ENCODE results near the gene SPINK4.

Gene SPINK4

DNA sequence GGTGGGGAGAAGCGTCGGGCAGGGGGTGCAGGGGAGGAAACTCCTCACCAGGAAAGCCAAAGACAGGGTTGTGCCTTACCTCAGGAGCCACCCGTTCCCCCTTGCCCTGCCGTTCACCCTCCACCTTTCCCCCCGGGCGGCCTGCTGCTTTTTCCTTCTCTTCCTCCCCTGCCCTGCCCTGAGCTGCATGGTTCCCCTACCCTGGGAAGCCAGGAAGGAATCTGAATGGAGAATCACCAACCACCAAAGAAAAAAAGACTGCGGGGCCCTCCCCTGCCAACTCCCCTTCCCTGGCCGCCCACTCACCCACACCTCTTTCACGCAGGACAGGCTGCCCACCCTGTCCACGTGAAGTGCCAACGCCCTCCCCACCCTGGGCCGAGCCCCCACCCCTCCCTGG lies 49.5 kb downstream of the SPINK4 start:
- TF ChIP-seq PAX5 (IDR thresholded peaks at IDR 0.05; ENCODE audit: insufficient read depth, low read length, severe bottlenecking), result no peak
- FAIRE-seq (peak; percentile 26), DNase-seq (ENCODE audit: insufficient read length, low spot score) (no peak)

DNA sequence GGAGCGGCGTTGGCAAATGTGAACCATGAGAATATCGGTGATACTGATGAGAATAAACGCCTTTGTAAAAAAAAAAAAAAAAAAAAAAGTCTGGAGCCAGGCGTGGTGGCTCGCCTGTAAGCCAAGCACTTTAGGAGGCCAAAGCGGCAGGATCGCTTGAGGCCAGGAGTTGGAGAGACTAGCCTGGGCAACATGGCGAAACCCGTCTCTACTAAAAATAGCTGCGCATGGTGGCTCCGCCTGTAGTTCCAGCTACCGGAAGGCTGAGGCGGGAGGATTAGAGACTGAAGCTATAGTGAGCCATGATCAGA lies 49.9 kb downstream of the SPINK4 start:
- TF ChIP-seq TAF1 (IDR thresholded peaks at IDR 0.05; ENCODE audit: low read depth, low read length) (peak; percentile 70; the same call in 1 of the 2 replicates), POU2F2 (IDR thresholded peaks at IDR 0.05; ENCODE audit: low read depth, low read length) (no peak)
- no peak for DNase-seq (ENCODE audit: insufficient read length, low spot score)
- FAIRE-seq, result no peak

DNA sequence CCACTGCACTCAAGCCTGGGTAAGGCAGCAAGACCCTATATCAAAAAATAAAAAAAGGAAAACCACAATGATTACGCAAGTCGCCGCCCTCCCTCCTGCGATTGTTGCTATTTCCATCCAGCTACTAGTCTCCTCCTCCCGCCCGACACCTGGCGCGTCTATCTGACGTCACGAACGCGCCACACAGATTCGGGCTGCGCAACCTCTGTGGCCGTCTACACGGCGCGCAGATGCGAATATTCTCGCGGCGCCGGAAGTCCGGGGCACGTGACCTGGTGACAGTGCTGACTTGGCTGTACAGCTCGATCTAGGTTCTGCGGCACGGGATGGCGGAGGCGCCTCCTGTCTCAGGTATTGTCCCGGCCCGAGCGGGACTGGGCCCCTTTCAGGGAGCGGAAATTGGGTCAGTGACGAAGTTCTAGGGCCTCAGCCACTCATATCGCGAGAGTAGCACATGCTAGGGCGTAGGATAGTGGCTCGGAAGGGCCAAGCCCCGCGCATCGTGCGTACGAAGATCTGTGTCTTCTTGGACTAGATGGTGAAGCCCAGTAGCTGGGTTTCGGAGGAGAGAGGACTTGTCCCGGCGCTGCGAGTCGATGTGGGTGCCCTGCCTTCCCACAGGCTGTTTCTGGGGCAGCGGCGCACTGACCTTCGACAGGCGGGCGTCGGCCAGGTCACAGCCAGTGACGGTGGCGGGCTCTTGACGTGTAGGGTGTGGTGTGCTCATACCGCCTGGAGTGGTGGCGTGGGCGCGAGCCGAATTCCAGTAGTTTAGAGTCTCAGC lies 50.5 kb downstream of the SPINK4 start, which contains the start of gene NFX1:
Gene NFX1 (plus strand): TSS at position 270 of the 784 bp plus-strand sequence. CDS start 57 bp downstream, at position 327.
- DNase-seq (ENCODE audit: insufficient read length, low spot score), result peak; percentile 87
- TF ChIP-seq POU2F2 (IDR thresholded peaks at IDR 0.05; ENCODE audit: low read depth, low read length) (peak; percentile 68; the same call in 1 of the 2 replicates), TAF1 (IDR thresholded peaks at IDR 0.05; ENCODE audit: low read depth, low read length) (no peak; the same call in 1 of the 2 replicates), POLR2A (IDR thresholded peaks at IDR 0.05; ENCODE audit: low read depth, low read length) (peak; percentile 85), POLR2AphosphoS5 (IDR thresholded peaks at IDR 0.05; ENCODE audit: low read depth, low read length) (peak; percentile 92), PAX5 (IDR thresholded peaks at IDR 0.05; ENCODE audit: insufficient read depth, low read length, severe bottlenecking) (no peak), SPI1 (IDR thresholded peaks at IDR 0.05; ENCODE audit: low read depth, low read length) (no peak)
- peak; percentile 100 for FAIRE-seq

DNA sequence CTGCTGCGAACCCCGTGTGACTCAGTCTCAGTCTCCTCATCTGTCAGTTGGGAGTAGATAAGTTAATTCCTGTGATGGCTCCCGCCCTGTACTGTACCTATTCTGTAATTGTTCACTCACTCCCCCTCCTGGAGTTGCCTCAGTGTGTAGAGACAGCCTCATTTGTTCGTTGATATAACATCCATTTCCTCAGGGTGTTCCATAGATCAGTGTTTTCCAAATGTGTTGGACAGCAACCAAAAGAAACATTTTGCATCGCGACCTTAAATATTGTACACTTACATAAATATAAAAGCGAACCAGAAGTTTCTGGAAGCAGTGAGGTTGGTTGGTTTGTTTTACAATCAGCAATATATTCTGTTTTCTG lies 51.0 kb downstream of the SPINK4 start:
- TF ChIP-seq PAX5 (IDR thresholded peaks at IDR 0.05; ENCODE audit: insufficient read depth, low read length, severe bottlenecking) (no peak), TAF1 (IDR thresholded peaks at IDR 0.05; ENCODE audit: low read depth, low read length) (no peak), POLR2AphosphoS5 (IDR thresholded peaks at IDR 0.05; ENCODE audit: low read depth, low read length) (no peak), SPI1 (IDR thresholded peaks at IDR 0.05; ENCODE audit: low read depth, low read length) (no peak)
- FAIRE-seq (peak; percentile 58), DNase-seq (ENCODE audit: insufficient read length, low spot score) (no peak)

DNA sequence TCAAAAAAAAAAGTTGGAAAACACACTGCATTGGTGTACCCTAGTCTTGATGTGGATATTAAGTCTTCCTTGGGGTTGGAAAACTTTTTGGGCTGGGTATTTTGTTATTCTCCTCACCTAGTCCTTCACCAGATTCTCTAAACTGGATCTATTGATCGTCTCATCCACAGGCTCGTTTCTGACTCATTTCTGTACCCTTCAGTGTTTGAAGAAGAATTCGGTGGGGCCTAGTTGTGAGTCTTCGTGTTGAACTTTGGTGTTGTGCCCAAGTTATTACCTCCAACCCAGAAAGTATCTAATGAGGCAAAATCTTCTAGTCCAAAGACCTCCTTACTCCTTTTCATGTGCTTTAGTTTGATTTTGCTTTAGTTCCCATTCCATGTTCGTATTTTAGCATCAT lies 51.9 kb downstream of the SPINK4 start:
- no peak for FAIRE-seq
- TF ChIP-seq SPI1 (IDR thresholded peaks at IDR 0.05; ENCODE audit: low read depth, low read length) (no peak), TAF1 (IDR thresholded peaks at IDR 0.05; ENCODE audit: low read depth, low read length) (no peak), POLR2AphosphoS5 (IDR thresholded peaks at IDR 0.05; ENCODE audit: low read depth, low read length) (no peak), PAX5 (IDR thresholded peaks at IDR 0.05; ENCODE audit: insufficient read depth, low read length, severe bottlenecking) (no peak), POU2F2 (IDR thresholded peaks at IDR 0.05; ENCODE audit: low read depth, low read length) (no peak), POLR2A (IDR thresholded peaks at IDR 0.05; ENCODE audit: low read depth, low read length) (no peak)
- DNase-seq (ENCODE audit: insufficient read length, low spot score), result no peak

DNA sequence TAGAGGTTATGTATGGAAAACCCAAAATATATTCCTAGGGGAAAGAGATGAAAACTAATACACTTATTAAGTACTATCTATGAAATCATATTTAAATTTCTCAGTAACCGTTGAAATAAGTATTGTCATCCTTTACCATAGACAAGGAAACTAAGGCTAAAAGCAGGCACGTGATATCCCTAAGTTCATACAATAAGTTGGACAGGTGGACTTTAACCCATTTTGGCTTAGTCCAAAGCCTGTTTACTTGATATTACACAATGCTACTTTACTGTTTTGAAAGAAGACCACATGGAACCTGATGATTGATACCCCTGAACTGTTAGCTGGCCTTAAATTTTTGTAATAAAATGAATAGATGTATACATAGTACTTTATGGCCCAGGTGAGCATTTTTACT lies 53.8 kb downstream of the SPINK4 start:
- DNase-seq (ENCODE audit: insufficient read length, low spot score) (no peak), FAIRE-seq (no peak)
- TF ChIP-seq SPI1 (IDR thresholded peaks at IDR 0.05; ENCODE audit: low read depth, low read length) (no peak), POU2F2 (IDR thresholded peaks at IDR 0.05; ENCODE audit: low read depth, low read length) (no peak), POLR2A (IDR thresholded peaks at IDR 0.05; ENCODE audit: low read depth, low read length) (no peak), POLR2AphosphoS5 (IDR thresholded peaks at IDR 0.05; ENCODE audit: low read depth, low read length) (no peak), PAX5 (IDR thresholded peaks at IDR 0.05; ENCODE audit: insufficient read depth, low read length, severe bottlenecking) (no peak), TAF1 (IDR thresholded peaks at IDR 0.05; ENCODE audit: low read depth, low read length) (no peak)

DNA sequence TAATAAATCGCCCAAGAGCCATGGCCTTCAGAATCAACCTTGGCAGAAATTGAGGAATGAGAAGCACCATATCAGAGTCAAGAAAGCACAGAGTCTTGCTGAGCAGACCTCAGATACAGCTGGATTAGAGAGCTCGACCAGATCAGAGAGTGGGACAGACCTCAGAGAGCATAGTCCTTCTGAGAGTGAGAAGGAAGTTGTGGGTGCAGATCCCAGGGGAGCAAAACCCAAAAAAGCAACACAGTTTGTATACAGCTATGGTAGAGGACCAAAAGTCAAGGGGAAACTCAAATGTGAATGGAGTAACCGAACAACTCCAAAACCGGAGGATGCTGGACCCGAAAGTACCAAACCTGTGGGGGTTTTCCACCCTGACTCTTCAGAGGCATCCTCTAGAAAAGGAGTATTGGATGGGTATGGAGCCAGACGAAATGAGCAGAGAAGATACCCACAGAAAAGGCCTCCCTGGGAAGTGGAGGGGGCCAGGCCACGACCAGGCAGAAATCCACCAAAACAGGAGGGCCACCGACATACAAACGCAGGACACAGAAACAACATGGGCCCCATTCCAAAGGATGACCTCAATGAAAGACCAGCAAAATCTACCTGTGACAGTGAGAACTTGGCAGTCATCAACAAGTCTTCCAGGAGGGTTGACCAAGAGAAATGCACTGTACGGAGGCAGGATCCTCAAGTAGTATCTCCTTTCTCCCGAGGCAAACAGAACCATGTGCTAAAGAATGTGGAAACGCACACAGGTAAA lies 54.9 kb downstream of the SPINK4 start:
- FAIRE-seq (peak; percentile 48), DNase-seq (ENCODE audit: insufficient read length, low spot score) (no peak)
- TF ChIP-seq POLR2A (IDR thresholded peaks at IDR 0.05; ENCODE audit: low read depth, low read length), result no peak
- TF ChIP-seq POLR2AphosphoS5 (IDR thresholded peaks at IDR 0.05; ENCODE audit: low read depth, low read length), result 0 out of 2 replicates have a peak, but pooled peaks have one; percentile 31

DNA sequence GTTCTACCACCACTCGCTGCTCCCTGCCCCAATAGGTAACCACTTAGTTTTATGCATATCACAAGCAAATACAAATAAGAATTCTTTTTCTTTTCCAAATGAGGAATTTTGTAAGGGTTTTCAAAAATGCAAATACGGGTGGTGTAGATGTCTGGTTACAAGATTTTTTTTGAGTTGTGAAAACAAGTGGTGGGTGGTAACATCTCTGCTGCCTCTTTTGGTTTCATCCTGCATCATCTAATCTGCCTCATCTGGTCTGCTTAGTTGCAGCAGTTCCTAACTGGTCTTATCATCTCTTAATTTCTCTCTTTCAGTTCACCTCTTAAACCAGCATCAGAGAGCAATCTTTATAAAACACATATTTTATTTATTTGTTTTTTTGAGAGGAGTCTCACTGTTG lies 55.6 kb downstream of the SPINK4 start:
- TF ChIP-seq POLR2AphosphoS5 (IDR thresholded peaks at IDR 0.05; ENCODE audit: low read depth, low read length) (no peak), TAF1 (IDR thresholded peaks at IDR 0.05; ENCODE audit: low read depth, low read length) (no peak), SPI1 (IDR thresholded peaks at IDR 0.05; ENCODE audit: low read depth, low read length) (no peak), POLR2A (IDR thresholded peaks at IDR 0.05; ENCODE audit: low read depth, low read length) (no peak), PAX5 (IDR thresholded peaks at IDR 0.05; ENCODE audit: insufficient read depth, low read length, severe bottlenecking) (no peak), POU2F2 (IDR thresholded peaks at IDR 0.05; ENCODE audit: low read depth, low read length) (no peak)
- FAIRE-seq (peak; percentile 81), DNase-seq (ENCODE audit: insufficient read length, low spot score) (no peak)

DNA sequence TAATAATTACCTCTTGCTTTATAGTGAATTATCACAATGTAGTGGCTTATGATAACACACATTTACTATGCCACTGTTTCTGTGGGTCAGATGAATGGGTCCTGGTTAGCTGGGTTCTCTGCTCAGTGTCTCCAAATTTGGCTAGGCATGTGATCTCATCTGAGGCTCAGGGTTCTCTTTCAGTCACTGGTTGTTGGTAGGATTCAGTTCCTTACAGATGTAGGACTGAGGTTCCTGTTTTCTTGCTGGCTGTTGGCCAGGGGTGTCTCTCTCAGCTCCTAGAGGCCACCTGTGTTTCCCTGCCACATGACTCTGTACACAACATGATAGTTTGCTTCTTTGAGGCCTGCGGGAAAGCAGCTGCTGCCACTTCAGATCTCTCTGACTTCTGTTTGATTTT lies 57.5 kb downstream of the SPINK4 start:
- DNase-seq (ENCODE audit: insufficient read length, low spot score) (no peak), FAIRE-seq (peak; percentile 85)
- no peak for TF ChIP-seq POU2F2 (IDR thresholded peaks at IDR 0.05; ENCODE audit: low read depth, low read length)
- TF ChIP-seq SPI1 (IDR thresholded peaks at IDR 0.05; ENCODE audit: low read depth, low read length), result peak; percentile 92
- peak; percentile 53; the same call in 1 of the 2 replicates for TF ChIP-seq POLR2A (IDR thresholded peaks at IDR 0.05; ENCODE audit: low read depth, low read length)
